ENCODE results near the gene ZNF593. TPM values are rescaled to one million over a fixed set of nuclear protein-coding genes. Genes with fewer than 3 reads are reported as not detected.

The ZNF593 gene
- total RNA-seq, 4 donors from 2014 or later: 18.7 to 27.2 (median 26.9) TPM; not detected in 1

DNA sequence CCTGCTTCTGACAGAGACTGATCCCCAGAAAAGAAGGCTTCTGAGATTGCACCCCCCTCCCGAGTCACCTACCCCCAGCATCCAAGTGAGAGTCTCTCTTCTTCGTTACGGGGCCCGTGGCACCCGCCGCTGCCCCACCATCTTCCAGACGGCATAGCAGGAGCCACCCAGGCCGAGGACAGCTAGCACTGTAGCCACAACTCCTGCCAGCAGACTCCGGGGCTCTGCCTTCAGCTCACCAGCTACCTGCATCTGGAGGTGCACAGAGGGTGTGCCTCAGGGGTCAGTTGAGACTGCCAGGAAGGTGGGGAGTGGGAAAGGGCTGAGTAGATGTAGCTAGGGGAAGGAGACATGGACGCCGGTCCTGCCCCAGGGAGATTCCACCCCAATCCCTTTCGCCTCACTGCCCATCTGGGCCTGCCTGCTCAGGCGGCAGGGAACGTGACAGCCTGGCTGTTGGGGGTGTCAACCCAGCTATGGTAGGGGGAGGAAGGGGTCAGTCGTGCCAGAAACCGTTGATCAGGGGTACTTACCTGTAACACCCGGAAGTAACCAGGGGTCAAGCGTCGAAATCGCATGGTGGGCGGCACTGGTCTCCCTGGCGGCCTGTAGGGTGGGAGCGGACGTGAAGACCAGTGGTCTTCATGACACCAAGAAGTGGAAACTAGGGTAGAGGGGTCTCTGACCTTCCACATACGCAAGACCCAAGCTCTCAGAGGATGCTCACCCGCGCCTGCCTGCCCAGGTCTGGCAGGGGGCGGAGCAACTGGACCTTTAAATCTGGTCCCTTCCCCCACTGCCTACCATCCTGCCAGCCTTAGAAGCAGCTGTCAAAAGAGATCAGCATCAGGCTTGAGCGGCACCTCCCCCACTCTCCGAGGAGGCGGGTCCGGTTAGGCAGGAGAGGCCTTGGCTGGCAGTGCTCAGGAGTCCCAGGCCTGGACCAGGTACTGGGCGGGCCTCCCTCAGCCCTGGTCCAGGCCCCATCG is 1.7 kb downstream of the ZNF593 start, which contains the start of gene ZNF593OS:
Gene ZNF593OS (minus strand): TSS at position 749 of the 989 bp plus-strand sequence. CDS start 171 bp downstream, at position 578.
- no peaks in the 10 kb centered on the region for H3K9me3 ChIP-seq
- in situ Hi-C loops (cut with MboI; ENCODE audit: low pct_ligation_motif_present in 1 of 4, low pct_unique_long_range_greater_than_20kb in 1 of 4, low sequenced_read_pairs in 3 of 4): loop anchor here in 2 of 4 donors (25.0 kb wide), 1 partner anchor 134 kb away; the partner anchor contains the start of gene SLC30A2 (in 2 of the 2)
- no peaks in the 10 kb centered on the region for H3K36me3 ChIP-seq
- TF ChIP-seq POLR2AphosphoS5 (IDR thresholded peaks at IDR 0.05): no peak
- TF ChIP-seq, protein P1, sequence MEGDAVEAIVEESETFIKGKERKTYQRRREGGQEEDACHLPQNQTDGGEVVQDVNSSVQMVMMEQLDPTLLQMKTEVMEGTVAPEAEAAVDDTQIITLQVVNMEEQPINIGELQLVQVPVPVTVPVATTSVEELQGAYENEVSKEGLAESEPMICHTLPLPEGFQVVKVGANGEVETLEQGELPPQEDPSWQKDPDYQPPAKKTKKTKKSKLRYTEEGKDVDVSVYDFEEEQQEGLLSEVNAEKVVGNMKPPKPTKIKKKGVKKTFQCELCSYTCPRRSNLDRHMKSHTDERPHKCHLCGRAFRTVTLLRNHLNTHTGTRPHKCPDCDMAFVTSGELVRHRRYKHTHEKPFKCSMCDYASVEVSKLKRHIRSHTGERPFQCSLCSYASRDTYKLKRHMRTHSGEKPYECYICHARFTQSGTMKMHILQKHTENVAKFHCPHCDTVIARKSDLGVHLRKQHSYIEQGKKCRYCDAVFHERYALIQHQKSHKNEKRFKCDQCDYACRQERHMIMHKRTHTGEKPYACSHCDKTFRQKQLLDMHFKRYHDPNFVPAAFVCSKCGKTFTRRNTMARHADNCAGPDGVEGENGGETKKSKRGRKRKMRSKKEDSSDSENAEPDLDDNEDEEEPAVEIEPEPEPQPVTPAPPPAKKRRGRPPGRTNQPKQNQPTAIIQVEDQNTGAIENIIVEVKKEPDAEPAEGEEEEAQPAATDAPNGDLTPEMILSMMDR (IDR thresholded peaks at IDR 0.05): no peak
- no peak for TF ChIP-seq POLR2A (IDR thresholded peaks at IDR 0.05)
- no peak for TF ChIP-seq EP300 (IDR thresholded peaks at IDR 0.05; ENCODE audit: low read depth)
- DNase-seq: no peak
- H3K4me3 ChIP-seq: peak within 1 kb of the TSS in 1 of 4 donors; percentile 59
- no peak within 1 kb of the TSS for H3K27ac ChIP-seq
- 93 to 100% methylated on average over 5 to 34 of the region's 34 CpGs for WGBS, 2 donors (ENCODE audit: low coverage in 1 of 2)
- H3K27me3 ChIP-seq: no peaks in the 10 kb centered on the region
- peaks cover 8 to 19% (median 12%) of the 10 kb centered on the region in 4 donors for H3K4me1 ChIP-seq
- intact Hi-C loops (cut with DNase I; ENCODE audit: low total_unique reads): no loop called here

DNA sequence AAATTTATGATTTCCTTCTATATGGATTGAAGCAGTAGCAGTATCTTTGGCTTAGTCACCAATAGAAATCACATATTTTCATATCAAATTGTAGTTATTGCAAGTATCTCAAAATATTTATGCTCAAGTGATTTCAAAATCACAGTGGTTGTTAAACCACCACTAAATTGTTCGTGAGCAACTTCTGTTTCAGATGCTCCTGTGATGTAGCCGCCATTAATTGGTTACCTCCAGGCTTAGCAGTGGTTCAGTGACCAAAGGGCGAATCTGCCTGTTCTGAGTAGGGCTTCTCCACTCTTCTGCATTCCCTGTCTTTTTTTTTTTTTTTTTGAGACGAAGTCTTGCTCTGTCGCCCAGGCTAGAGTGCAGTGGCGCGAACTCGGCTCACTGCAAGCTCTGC is 5.6 kb downstream of the ZNF593 start:
- Histone ChIP-seq H3K9me3 (no peaks in the 10 kb centered on the region), H3K27ac (no peak overlapping the region), H3K27me3 (no peaks in the 10 kb centered on the region), H3K36me3 (no peaks in the 10 kb centered on the region), H3K4me1 (peaks cover 9 to 20% (median 10%) of the 10 kb centered on the region in 4 donors), H3K4me3 (no peak overlapping the region)
- no peak for DNase-seq
- in situ Hi-C loops (cut with MboI; ENCODE audit: low pct_ligation_motif_present in 1 of 4, low pct_unique_long_range_greater_than_20kb in 1 of 4, low sequenced_read_pairs in 3 of 4): no loop called here
- intact Hi-C loops (cut with DNase I; ENCODE audit: low total_unique reads): no loop called here
- TF ChIP-seq EP300 (IDR thresholded peaks at IDR 0.05; ENCODE audit: low read depth) (no peak), POLR2A (IDR thresholded peaks at IDR 0.05) (no peak), POLR2AphosphoS5 (IDR thresholded peaks at IDR 0.05) (no peak)
- TF ChIP-seq, protein P1 (IDR thresholded peaks at IDR 0.05): no peak
- WGBS, 2 donors (ENCODE audit: low coverage in 1 of 2): 95 to 96% methylated on average over 3 to 8 of the region's 8 CpGs

DNA sequence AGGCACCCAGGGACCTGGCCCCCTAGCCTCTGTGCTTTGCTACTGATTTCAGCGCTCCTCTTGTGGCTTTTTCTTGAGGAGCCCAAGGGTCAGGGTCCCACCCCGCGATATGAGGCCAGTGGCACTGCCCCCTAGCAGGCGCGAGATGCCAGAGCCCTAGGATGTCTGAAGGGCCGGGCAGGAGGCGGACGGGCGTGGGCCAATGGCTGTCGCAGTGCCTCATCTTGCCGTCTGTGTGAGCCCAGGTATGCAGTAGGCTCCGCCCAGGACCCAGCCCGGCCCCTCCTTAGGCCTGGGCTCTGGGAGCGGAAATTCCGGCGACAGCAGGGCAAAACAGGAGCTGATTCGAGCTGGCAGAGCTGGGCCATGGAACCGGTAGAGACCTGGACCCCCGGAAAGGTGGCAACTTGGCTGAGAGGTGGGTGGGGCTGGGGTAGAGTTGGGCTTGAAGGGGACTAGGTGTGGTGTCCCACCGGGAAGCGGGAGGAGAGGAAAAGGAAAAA is 7.5 kb downstream of the ZNF593 start, which contains the start of gene CNKSR1:
Gene CNKSR1 (plus strand): TSS at position 310 of the 503 bp plus-strand sequence. CDS start 57 bp downstream, at position 367.
- intact Hi-C loops (cut with DNase I; ENCODE audit: low total_unique reads) (no loop called here), in situ Hi-C loops (cut with MboI; ENCODE audit: low pct_ligation_motif_present in 1 of 4, low pct_unique_long_range_greater_than_20kb in 1 of 4, low sequenced_read_pairs in 3 of 4) (no loop called here)
- peak; percentile 89 for DNase-seq
- Histone ChIP-seq H3K27ac (peak within 1 kb of the TSS; percentile 75 to 88 (median 82)), H3K9me3 (no peaks in the 10 kb centered on the region), H3K4me1 (peaks cover 0 to 12% (median 1%) of the 10 kb centered on the region in 4 donors), H3K36me3 (no peaks in the 10 kb centered on the region), H3K4me3 (peak within 1 kb of the TSS in 3 of 4 donors; percentile 28 to 50 (median 31)), H3K27me3 (no peaks in the 10 kb centered on the region)
- 47% methylated on average over 21 of the region's 21 CpGs; no CpG with 5 or more reads in 1 of the 2 donors for WGBS, 2 donors (ENCODE audit: low coverage in 1 of 2)
- TF ChIP-seq, protein P1 (IDR thresholded peaks at IDR 0.05): peak in 2 of 5 experiments; percentile 26 to 61
- TF ChIP-seq POLR2A (IDR thresholded peaks at IDR 0.05) (peak; percentile 88), POLR2AphosphoS5 (IDR thresholded peaks at IDR 0.05) (peak; percentile 26 to 84 (median 83)), EP300 (IDR thresholded peaks at IDR 0.05; ENCODE audit: low read depth) (no peak)

DNA sequence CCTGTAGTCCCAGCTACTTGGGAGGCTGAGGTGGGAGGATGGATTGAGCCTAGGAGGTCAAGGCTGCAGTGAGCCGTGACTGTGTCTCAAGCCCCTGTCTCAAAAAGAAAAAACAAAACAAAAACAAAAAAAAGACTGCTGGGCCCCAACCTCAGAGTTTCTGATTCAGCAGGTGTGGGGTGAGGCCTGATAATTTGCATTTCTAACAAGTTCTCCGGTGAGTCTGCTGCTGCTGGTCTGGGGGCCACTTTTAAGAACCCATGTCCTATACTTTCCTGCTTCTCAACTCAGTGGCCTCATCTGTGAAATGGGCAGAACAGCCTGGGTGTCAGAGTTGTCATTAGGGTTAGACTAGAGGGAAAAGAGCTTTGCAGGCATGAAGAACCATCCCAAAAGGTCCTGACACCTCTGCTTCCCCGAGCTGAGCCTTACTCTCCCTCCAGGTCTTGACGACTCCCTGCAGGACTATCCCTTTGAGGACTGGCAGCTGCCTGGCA is 10.3 kb downstream of the ZNF593 start:
- TF ChIP-seq EP300 (IDR thresholded peaks at IDR 0.05; ENCODE audit: low read depth) (no peak), POLR2A (IDR thresholded peaks at IDR 0.05) (no peak), POLR2AphosphoS5 (IDR thresholded peaks at IDR 0.05) (no peak)
- TF ChIP-seq, protein P1 (IDR thresholded peaks at IDR 0.05): no peak
- in situ Hi-C loops (cut with MboI; ENCODE audit: low pct_ligation_motif_present in 1 of 4, low pct_unique_long_range_greater_than_20kb in 1 of 4, low sequenced_read_pairs in 3 of 4) (no loop called here), intact Hi-C loops (cut with DNase I; ENCODE audit: low total_unique reads) (no loop called here)
- Histone ChIP-seq H3K27ac (no peak overlapping the region), H3K9me3 (no peaks in the 10 kb centered on the region), H3K4me3 (no peak overlapping the region), H3K36me3 (peaks cover 0 to 4% (median 0%) of the 10 kb centered on the region in 4 donors), H3K4me1 (peaks cover 0 to 12% (median 1%) of the 10 kb centered on the region in 4 donors), H3K27me3 (no peaks in the 10 kb centered on the region)
- 72 to 74% methylated on average over 2 to 4 of the region's 4 CpGs for WGBS, 2 donors (ENCODE audit: low coverage in 1 of 2)
- no peak for DNase-seq

All from transverse colon (tissue), 4 donors.